GM18907 (cell line): ENCODE data around the gene RANBP9.

Experiments
- ATAC-seq: cut with Tn5 transposase; IDR thresholded peaks from one replicate; pipeline ENCODE4 v1.9.1; 2021; ENCODE audit warnings: mild to moderate bottlenecking, moderate library complexity; ENCODE audit not compliant: unreplicated experiment

RANBP9 gene

GRCh38 chr6:13655700-13656099 is 55.9 kb downstream of the RANBP9 start:
- no peak for ATAC-seq

- ATAC-seq = no peak
Observed at GRCh38 chr6:13654496-13654895, 57.1 kb downstream of the RANBP9 start.

GRCh38 chr6:13653296-13653695 is 58.3 kb downstream of the RANBP9 start:
- ATAC-seq = no peak

- no peak for ATAC-seq
Observed at GRCh38 chr6:13649393-13649792, 62.2 kb downstream of the RANBP9 start.

- ATAC-seq = no peak
Observed at GRCh38 chr6:13648850-13649249, 62.8 kb downstream of the RANBP9 start.

- ATAC-seq = no peak
Observed at GRCh38 chr6:13643125-13643524, 68.5 kb downstream of the RANBP9 start.

- ATAC-seq = no peak
Observed at GRCh38 chr6:13641315-13641714, 70.3 kb downstream of the RANBP9 start.

GRCh38 chr6:13638626-13639025 is 73.0 kb downstream of the RANBP9 start:
- no peak for ATAC-seq

GRCh38 chr6:13638014-13638413 is 73.6 kb downstream of the RANBP9 start:
- ATAC-seq = no peak

- ATAC-seq = no peak
Observed at GRCh38 chr6:13635948-13636658, 75.5 kb downstream of the RANBP9 start.

- no peak for ATAC-seq
Observed at GRCh38 chr6:13633343-13633742, 78.3 kb downstream of the RANBP9 start.

- no peak for ATAC-seq
Observed at GRCh38 chr6:13630499-13630898, 81.1 kb downstream of the RANBP9 start.

GRCh38 chr6:13629459-13630116 is 82.0 kb downstream of the RANBP9 start:
- no peak for ATAC-seq

- ATAC-seq = no peak
Observed at GRCh38 chr6:13624871-13625288, 86.8 kb downstream of the RANBP9 start.

- ATAC-seq = no peak
Observed at GRCh38 chr6:13617066-13617465, 94.6 kb downstream of the RANBP9 start.

GRCh38 chr6:13615792-13616120 is 95.9 kb downstream of the RANBP9 start:
- ATAC-seq = peak; percentile 27

- ATAC-seq = peak; percentile 93
Observed at GRCh38 chr6:13614926-13615791, 96.5 kb downstream of the RANBP9 start, which contains the start of gene NOL7. Gene NOL7 (plus strand): TSS chr6:13615335. CDS start chr6:13615359, 24 bp downstream.

GRCh38 chr6:13614126-13614925 is 97.3 kb downstream of the RANBP9 start:
- peak; percentile 24 for ATAC-seq

GRCh38 chr6:13613029-13613594 is 98.5 kb downstream of the RANBP9 start:
- ATAC-seq = no peak

- no peak for ATAC-seq
Observed at GRCh38 chr6:13611715-13612114, 99.9 kb downstream of the RANBP9 start.
